HCT116 (cell line): ENCODE measurements around the gene CLIC5. TPM values are rescaled to one million over a fixed set of nuclear protein-coding genes. Genes with fewer than 3 reads are reported as not detected.

Experiments used
- ATAC-seq: fragments of 200-7000 bp; cut with Tn5 transposase; 2 replicates; pipeline ENCODE4 v1.9.1; 2020; ENCODE audit warnings: mild to moderate bottlenecking, moderate library complexity
- BruUV-seq: library from RNA; stranded (reverse); fragments of 400-500 nt; replicated peaks from 2 replicates; lab custom pipeline; 2021; lab: Mats Ljungman, UMichigan
- CTCF ChIA-PET: fragments of 300-600 bp; sonication (Branson Sonifier 250); formaldehyde crosslinking; loops from one replicate; lab custom pipeline; 2021; ENCODE audit warnings: antibody characterized with exemption; lab: Charles Lee
- POLR2A ChIA-PET: fragments of 300-600, 350-600 bp; sonication (Branson Sonifier 250); formaldehyde crosslinking; loops from one replicate; lab custom pipeline; 2021; ENCODE audit warnings: antibody characterized with exemption; lab: Charles Lee
- RAD21 ChIA-PET, 2 experiments: fragments of 300-600 bp; sonication (Branson Sonifier 250); formaldehyde crosslinking; loops; one replicate each; lab custom pipeline; 2023; ENCODE audit warnings: low total read pairs in 2 of 2; ENCODE audit not compliant: uncharacterized antibody in 2 of 2, unreplicated experiment in 2 of 2, low non-redundant PET in 1 of 2; lab: Charles Lee
- DNase-seq: peaks from one replicate; pipeline ENCODE4 v3.0.0-alpha.2; 2010; ENCODE audit warnings: low read depth, low spot score
- H2AFZ ChIP-seq: fragments of 200-600 bp; shearing (Covaris generic), sonication (generic); 2 replicates; pipeline ENCODE4 v1.6.1; 2017; ENCODE audit warnings: low read depth, mixed run types, mixed read lengths, antibody characterized with exemption, low read length; ENCODE audit not compliant: poor library complexity, severe bottlenecking
- H3K27ac ChIP-seq: 2 replicates; pipeline ENCODE4 v1.5.1; 2012; ENCODE audit warnings: low read depth, low read length
- H3K27me3 ChIP-seq: fragments of 200-600 bp; sonication (generic); 2 replicates; pipeline ENCODE4 v1.6.1; 2016; ENCODE audit warnings: mixed run types, low read length, mixed read lengths; ENCODE audit not compliant: insufficient read depth
- H3K36me3 ChIP-seq, 2 experiments: fragments of 200-500 bp in 1 of 2; fragments of 200-600 bp in 1 of 2; sonication (Bioruptor generic) in 1 of 2; sonication (generic) in 1 of 2; 2 replicates each; pipeline versions ENCODE4 v1.5.1 to v1.6.1; 2014 to 2016; ENCODE audit warnings: low read length in 2 of 2, inconsistent platforms in 1 of 2, mixed read lengths in 1 of 2, mixed run types in 1 of 2; ENCODE audit not compliant: insufficient read depth in 2 of 2, control insufficient read depth in 1 of 2
- H3K4me1 ChIP-seq, 2 experiments: fragments of 200-600 bp in 1 of 2; sonication (generic) in 1 of 2; 2 replicates each; pipeline versions ENCODE4 v1.5.1 to v1.6.1; 2012 to 2017; ENCODE audit warnings: low read length in 2 of 2, inconsistent platforms in 1 of 2, mild to moderate bottlenecking in 1 of 2, mixed read lengths in 1 of 2, mixed run types in 1 of 2, moderate library complexity in 1 of 2; ENCODE audit not compliant: insufficient read depth in 2 of 2, control insufficient read depth in 1 of 2
- H3K4me2 ChIP-seq: fragments of 200-600 bp; sonication (generic); 2 replicates; pipeline ENCODE4 v1.6.1; 2017; ENCODE audit warnings: mixed run types, low read length, mixed read lengths
- H3K4me3 ChIP-seq, 2 experiments: fragments of 200-600 bp in 1 of 2; sonication (generic) in 1 of 2; replicated peaks in 1 of 2; 2 replicates each; pipeline ENCODE4 v1.5.1; 2011 to 2016; ENCODE audit warnings: low read length in 2 of 2, control low read depth in 1 of 2, low read depth in 1 of 2, mild to moderate bottlenecking in 1 of 2, mixed read lengths in 1 of 2, mixed run types in 1 of 2
- H3K79me2 ChIP-seq: fragments of 200-600 bp; sonication (generic); 2 replicates; pipeline ENCODE4 v1.6.1; 2017; ENCODE audit warnings: mild to moderate bottlenecking, mixed run types, low read length, moderate library complexity, mixed read lengths; ENCODE audit not compliant: insufficient read depth
- H3K9ac ChIP-seq: fragments of 200-600 bp; sonication (generic); 2 replicates; pipeline ENCODE4 v1.6.1; 2016; ENCODE audit warnings: low read length, mixed read lengths
- H3K9me2 ChIP-seq: fragments of 200-600 bp; sonication (generic), shearing (Covaris generic); 2 replicates; pipeline ENCODE4 v1.6.1; 2017; ENCODE audit warnings: mixed run types, mild to moderate bottlenecking, moderate library complexity; ENCODE audit not compliant: insufficient read depth
- H3K9me3 ChIP-seq, 2 experiments: fragments of 200-500 bp in 1 of 2; fragments of 200-600 bp in 1 of 2; sonication (Bioruptor generic) in 1 of 2; sonication (generic) in 1 of 2; 2 replicates each; pipeline ENCODE4 v1.6.1; 2014 to 2017; ENCODE audit warnings: low read length in 2 of 2, mixed read lengths in 2 of 2, inconsistent platforms in 1 of 2, low read depth in 1 of 2, mild to moderate bottlenecking in 1 of 2, mixed run types in 1 of 2, moderate library complexity in 1 of 2; ENCODE audit not compliant: control insufficient read depth in 1 of 2, insufficient read depth in 1 of 2
- H4K20me1 ChIP-seq: fragments of 200-600 bp; sonication (generic), shearing (Covaris generic); 2 replicates; pipeline ENCODE4 v1.6.1; 2017; ENCODE audit warnings: mixed run types, mild to moderate bottlenecking, moderate library complexity; ENCODE audit not compliant: insufficient read depth
- CBX3 ChIP-seq: IDR thresholded peaks from 2 replicates; pipeline ENCODE4 v1.6.1; 2012; ENCODE audit warnings: low read depth
- CEBPB ChIP-seq: IDR thresholded peaks from 2 replicates; pipeline ENCODE4 v1.6.1; 2012; ENCODE audit warnings: low read depth
- ELF1 ChIP-seq: IDR thresholded peaks from 2 replicates; pipeline ENCODE4 v1.6.1; 2012; ENCODE audit warnings: low read depth, borderline replicate concordance
- MAX ChIP-seq: IDR thresholded peaks from 2 replicates; pipeline ENCODE4 v1.6.1; 2012
- POLR2A ChIP-seq: IDR thresholded peaks from 2 replicates; pipeline ENCODE4 v1.7.0; 2011; ENCODE audit warnings: borderline replicate concordance; ENCODE audit not compliant: insufficient read depth, insufficient read length; ENCODE audit errors: extremely low read depth
- RAD21 ChIP-seq: IDR thresholded peaks from 2 replicates; pipeline ENCODE4 v1.6.1; 2012; ENCODE audit warnings: low read depth, mild to moderate bottlenecking
- TCF7L2 ChIP-seq: IDR thresholded peaks from 2 replicates; pipeline ENCODE4 v1.7.0; 2011; ENCODE audit warnings: borderline replicate concordance, inconsistent platforms; ENCODE audit not compliant: insufficient read depth, insufficient read length; ENCODE audit errors: extremely low read depth
- ZBTB33 ChIP-seq: IDR thresholded peaks from 2 replicates; pipeline ENCODE4 v1.6.1; 2011; ENCODE audit warnings: mild to moderate bottlenecking, low read length, moderate library complexity; ENCODE audit not compliant: insufficient replicate concordance; ENCODE audit errors: extremely low read depth
- ZFX ChIP-seq: fragments of 450-650 bp; IDR thresholded peaks from 2 replicates; pipeline ENCODE4 v1.6.1; 2017
- intact Hi-C: fragments of 100-400 bp; cut with micrococcal nuclease; formaldehyde crosslinking; loops from 2 replicates; pipeline ENCODE4 v1.10.0; 2022
- total RNA-seq: library from RNA; stranded (reverse); gene quantifications from one replicate; pipeline ENCODE4 v1.2.1, GENCODE V29; 2021; ENCODE audit not compliant: unreplicated experiment
- TF ChIP-seq, protein P1 (sequence below): IDR thresholded peaks from 2 replicates; pipeline ENCODE4 v1.6.1; 2012

The CLIC5 gene
- total RNA-seq, 1 experiment from 2014 or later = 0.20 TPM

- H3K79me2 ChIP-seq = no peaks in the 10 kb centered on the region
- no peaks in the 10 kb centered on the region for H3K27me3 ChIP-seq
- ATAC-seq (no peak), DNase-seq (no peak)
- H3K9ac ChIP-seq = no peak overlapping the region
- no peaks in the 10 kb centered on the region for H3K9me2 ChIP-seq
- no peak overlapping the region for H3K4me2 ChIP-seq
- H4K20me1 ChIP-seq = no peaks in the 10 kb centered on the region
- H3K36me3 ChIP-seq = no peaks in the 10 kb centered on the region
- ChIA-PET CTCF (no interaction called here), POLR2A (no interaction called here), RAD21 (no interaction called here)
- no peak overlapping the region for H2AFZ ChIP-seq
- intact Hi-C loops = no loop called here
- H3K27ac ChIP-seq = no peak overlapping the region
- no peaks in the 10 kb centered on the region for H3K9me3 ChIP-seq
- no TSS peak for BruUV-seq
- TF ChIP-seq POLR2A (no peak), ZFX (no peak), CBX3 (no peak), ELF1 (no peak), MAX (no peak), CEBPB (no peak), TCF7L2 (no peak), RAD21 (no peak), ZBTB33 (no peak)
- TF ChIP-seq, protein P1, sequence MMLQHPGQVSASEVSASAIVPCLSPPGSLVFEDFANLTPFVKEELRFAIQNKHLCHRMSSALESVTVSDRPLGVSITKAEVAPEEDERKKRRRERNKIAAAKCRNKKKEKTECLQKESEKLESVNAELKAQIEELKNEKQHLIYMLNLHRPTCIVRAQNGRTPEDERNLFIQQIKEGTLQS = no peak
- TF ChIP-seq, all 23 proteins: peak for 0
- no peaks in the 10 kb centered on the region for H3K4me1 ChIP-seq
- no peak overlapping the region for H3K4me3 ChIP-seq
Measured at GRCh38 chr6:45981046-45981445, 34.6 kb downstream of the CLIC5 start.
